Thyroid gland (tissue), 4 donors: ENCODE data around the gene DAPK1. TPM values are rescaled to one million over a fixed set of nuclear protein-coding genes. Genes with fewer than 3 reads are reported as not detected.

Experiments used
- DNase-seq, 2 donors: peaks; one replicate each; pipeline ENCODE4 v3.0.0-alpha.2; 2019
- H3K27ac ChIP-seq, 3 donors: fragments of 200-600 bp; sonication (generic); 1 replicate in 2 of 3; 2 replicates in 1 of 3; pipeline ENCODE4 v1.5.1; 2016 to 2019; ENCODE audit warnings: mild to moderate bottlenecking in 1 of 3, moderate library complexity in 1 of 3
- H3K27me3 ChIP-seq: fragments of 200-600 bp; sonication (generic); one replicate; pipeline ENCODE4 v1.5.1; 2019
- H3K36me3 ChIP-seq, 2 donors: fragments of 200-600 bp; sonication (generic); one replicate each; pipeline ENCODE4 v1.5.1; 2016 to 2019
- H3K4me1 ChIP-seq, 2 donors: fragments of 200-600 bp; sonication (generic); one replicate each; pipeline ENCODE4 v1.5.1; 2017 to 2019
- H3K4me3 ChIP-seq, 3 donors: fragments of 200-600 bp; sonication (generic); replicated peaks in 1 of 3; 1 replicate in 2 of 3; 2 replicates in 1 of 3; pipeline ENCODE4 v1.5.1; 2016; ENCODE audit warnings: mild to moderate bottlenecking in 1 of 3
- H3K9me3 ChIP-seq: fragments of 200-600 bp; sonication (generic); one replicate; pipeline ENCODE4 v1.5.1; 2017
- CTCF ChIP-seq, 6 experiments: fragments of 200-600 bp in 3 of 6; fragments of 450-650 bp in 3 of 6; sonication (generic) in 3 of 6; IDR thresholded peaks; one replicate each; pipeline ENCODE4 v1.5.1; 2016 to 2019; ENCODE audit warnings: antibody characterized with exemption in 6 of 6, mild to moderate bottlenecking in 2 of 6, inconsistent platforms in 1 of 6, moderate library complexity in 1 of 6
- POLR2A ChIP-seq, 2 donors: fragments of 450-650 bp; IDR thresholded peaks; one replicate each; pipeline ENCODE4 v1.6.1; 2017; ENCODE audit warnings: antibody characterized with exemption in 2 of 2, mild to moderate bottlenecking in 2 of 2, moderate library complexity in 1 of 2
- WGBS, 2 donors: methylation state at CpG; one replicate each; pipeline ENCODE4 v1.1.5; 2017; 5-methylcytosine and 5-hydroxymethylcytosine counted together
- intact Hi-C: fragments of 100-400 bp; cut with DNase I; formaldehyde crosslinking; loops from one replicate; pipeline ENCODE4 v1.15.1; 2023
- total RNA-seq, 4 donors: library from RNA; depleted of rRNA; stranded (reverse); fragments of >200 nt; gene quantifications; one replicate each; pipeline ENCODE4 v1.2.3, GENCODE V29; 2016

The DAPK1 gene
- total RNA-seq, 4 donors from 2014 or later = 32.0 to 76.2 (median 38.2) TPM

DNA sequence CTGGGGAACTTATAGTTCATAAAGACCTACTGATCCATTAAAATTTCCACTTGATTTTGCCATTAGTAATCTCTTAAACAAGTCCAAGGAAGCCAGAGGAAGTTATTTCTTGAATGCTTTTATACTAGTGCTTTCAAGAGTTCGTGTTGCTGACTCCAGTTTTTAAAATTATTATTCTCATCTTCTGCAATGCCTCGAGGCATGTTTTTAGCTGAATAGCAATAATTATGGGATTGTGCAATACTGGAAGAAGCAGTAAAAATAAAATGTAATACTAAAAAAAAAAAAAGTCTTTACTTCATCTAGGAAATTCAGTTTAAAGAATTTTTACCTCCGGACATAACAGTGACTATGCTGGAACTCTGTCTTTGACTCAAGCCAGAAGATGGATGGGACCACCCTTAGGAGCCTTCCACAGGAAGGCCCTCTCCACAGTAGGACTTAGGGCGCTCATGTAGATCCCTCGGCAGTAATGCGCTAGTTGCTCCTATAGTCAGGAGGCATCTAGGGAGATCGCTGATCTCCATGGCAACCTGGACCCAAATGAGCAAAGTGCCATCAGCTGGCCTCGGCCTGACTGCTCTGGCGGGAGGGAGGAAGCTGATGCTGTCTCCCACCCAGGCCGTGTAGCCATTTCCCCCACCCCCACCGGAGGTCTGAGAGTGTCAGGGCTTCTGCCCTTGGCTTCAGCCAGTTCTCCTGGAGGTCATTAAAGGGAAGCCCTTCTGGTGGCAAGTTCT, 56.7 kb downstream of the DAPK1 start:
- H3K4me1 ChIP-seq = peaks cover 5 to 14% of the 10 kb centered on the region in 2 donors
- TF ChIP-seq CTCF (IDR thresholded peaks at IDR 0.05) (no peak), POLR2A (IDR thresholded peaks at IDR 0.05) (no peak)

DNA sequence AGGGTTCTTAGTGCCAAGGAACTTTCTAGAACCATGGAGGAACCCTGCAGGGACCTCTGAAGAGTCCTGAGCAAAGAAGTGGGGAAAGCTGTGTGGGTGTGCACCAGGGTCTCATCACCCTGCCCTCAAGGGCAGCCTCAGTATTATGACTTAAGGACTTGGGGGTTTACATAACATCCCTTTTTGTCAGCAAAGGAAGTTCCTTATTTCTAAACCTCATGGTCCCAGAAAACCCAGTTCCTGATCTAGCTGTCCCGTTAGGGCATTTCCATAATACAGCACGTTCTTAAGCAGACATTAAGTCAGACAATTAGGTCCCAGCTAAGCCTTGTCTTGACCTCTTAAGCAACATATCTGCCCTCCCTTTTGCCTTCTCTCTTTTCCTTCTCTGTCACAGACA, 57.3 kb downstream of the DAPK1 start:
- 87 to 88% methylated on average over 2 of the region's 2 CpGs for WGBS, 2 donors

More for the DNA sequence above, 56.7 kb downstream of the DAPK1 start:
- Histone ChIP-seq H3K9me3 (no peaks in the 10 kb centered on the region), H3K36me3 (no peaks in the 10 kb centered on the region), H3K27ac (peak overlapping the region in 1 of 3 donors; percentile 15), H3K27me3 (no peaks in the 10 kb centered on the region), H3K4me3 (no peak overlapping the region)
- DNase-seq = no peak
- intact Hi-C loops = no loop called here
- WGBS, 2 donors = 75 to 83% methylated on average over 9 to 11 of the region's 11 CpGs

DNA sequence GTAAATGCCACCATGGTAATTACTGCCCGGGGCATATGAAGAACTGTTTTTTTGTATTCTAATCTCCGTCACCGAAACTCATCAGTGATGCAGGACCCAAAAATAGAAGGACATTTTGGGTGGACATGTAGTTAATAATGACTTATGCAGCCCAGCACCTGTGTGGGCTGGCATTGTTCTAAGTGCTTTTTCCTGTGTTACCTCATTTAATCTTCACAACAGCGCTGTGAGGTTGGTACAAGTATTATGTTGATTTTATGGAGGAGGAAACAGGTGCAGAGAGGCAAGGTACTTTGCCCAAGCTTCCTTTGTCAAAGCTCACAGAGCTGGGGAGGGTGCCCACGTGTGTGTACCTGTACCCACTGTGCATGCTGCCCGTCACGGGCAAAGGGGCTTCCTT, 58.4 kb downstream of the DAPK1 start:
- TF ChIP-seq POLR2A (IDR thresholded peaks at IDR 0.05) (no peak), CTCF (IDR thresholded peaks at IDR 0.05) (no peak)
- WGBS, 2 donors = 71 to 84% methylated on average over 7 of the region's 7 CpGs
- Histone ChIP-seq H3K4me1 (peaks cover 5 to 7% of the 10 kb centered on the region in 2 donors), H3K36me3 (no peaks in the 10 kb centered on the region), H3K4me3 (no peak overlapping the region), H3K27ac (no peak overlapping the region), H3K9me3 (no peaks in the 10 kb centered on the region), H3K27me3 (no peaks in the 10 kb centered on the region)
- intact Hi-C loops = no loop called here
- no peak for DNase-seq

More for the DNA sequence above, 57.3 kb downstream of the DAPK1 start:
- intact Hi-C loops = no loop called here
- Histone ChIP-seq H3K27ac (no peak overlapping the region), H3K4me1 (peaks cover 5 to 13% of the 10 kb centered on the region in 2 donors), H3K36me3 (no peaks in the 10 kb centered on the region), H3K9me3 (no peaks in the 10 kb centered on the region), H3K27me3 (no peaks in the 10 kb centered on the region), H3K4me3 (no peak overlapping the region)
- DNase-seq = no peak
- TF ChIP-seq POLR2A (IDR thresholded peaks at IDR 0.05) (no peak), CTCF (IDR thresholded peaks at IDR 0.05) (no peak)

- Histone ChIP-seq H3K27me3 (no peaks in the 10 kb centered on the region), H3K4me1 (peaks cover 5 to 7% of the 10 kb centered on the region in 2 donors), H3K4me3 (no peak overlapping the region), H3K27ac (no peak overlapping the region), H3K9me3 (no peaks in the 10 kb centered on the region), H3K36me3 (no peaks in the 10 kb centered on the region)
- DNase-seq = no peak
- WGBS, 2 donors = 83 to 89% methylated on average over 5 to 6 of the region's 6 CpGs
- intact Hi-C loops = no loop called here
- TF ChIP-seq POLR2A (IDR thresholded peaks at IDR 0.05) = no peak
- TF ChIP-seq CTCF (IDR thresholded peaks at IDR 0.05) = no peak
Measured at GRCh38 chr9:87556821-87557220, 59.2 kb downstream of the DAPK1 start.

- intact Hi-C loops = no loop called here
- H3K4me1 ChIP-seq = peaks cover 5 to 7% of the 10 kb centered on the region in 2 donors
- H3K27ac ChIP-seq = no peak overlapping the region
Measured at GRCh38 chr9:87557996-87558395, 60.3 kb downstream of the DAPK1 start.

More at GRCh38 chr9:87557996-87558395, 60.3 kb downstream of the DAPK1 start:
- Histone ChIP-seq H3K36me3 (no peaks in the 10 kb centered on the region), H3K9me3 (no peaks in the 10 kb centered on the region), H3K27me3 (no peaks in the 10 kb centered on the region), H3K4me3 (no peak overlapping the region)
- no peak for TF ChIP-seq POLR2A (IDR thresholded peaks at IDR 0.05)
- TF ChIP-seq CTCF (IDR thresholded peaks at IDR 0.05) = no peak
- WGBS, 2 donors = 35 to 66% methylated on average over 1 of the region's 1 CpG
- peak; percentile 51 to 55 for DNase-seq
